Measurements from ENCODE around the gene SURF6. TPM values are rescaled to one million over a fixed set of nuclear protein-coding genes. Genes with fewer than 3 reads are reported as not detected.
A peak's percentile ranks its signal among the peaks of the same experiment; 100 is the strongest.

The SURF6 gene
- total RNA-seq, 1 donor from 2014 or later, result 23.9 TPM

DNA sequence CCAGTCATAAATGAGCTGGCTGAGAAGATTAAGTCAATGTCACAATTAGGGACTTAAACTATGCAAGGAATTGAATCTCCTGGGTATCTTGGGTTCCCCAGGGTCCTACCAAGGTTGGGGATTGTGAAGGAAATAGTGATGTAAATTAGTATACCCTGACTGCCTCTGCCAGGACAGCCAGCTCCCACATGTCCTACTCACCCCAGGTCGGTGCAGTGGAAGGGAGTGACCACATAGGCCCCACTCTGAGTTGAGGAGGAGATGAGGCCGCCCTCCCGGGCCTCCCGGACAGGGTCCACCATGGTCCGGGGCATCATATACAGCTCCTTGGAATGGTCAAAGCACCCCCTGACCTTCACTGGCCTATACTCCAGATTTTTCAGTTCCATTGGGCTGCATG is 17.6 kb upstream of the SURF6 start:
- H3K27ac Mint-ChIP-seq (ENCODE audit: unreplicated experiment), result no peak overlapping the region
- no peaks in the 10 kb centered on the region for H3K9me3 Mint-ChIP-seq
- peak overlapping the region; percentile 96 for H3K4me3 Mint-ChIP-seq
- TF ChIP-seq, protein P1, sequence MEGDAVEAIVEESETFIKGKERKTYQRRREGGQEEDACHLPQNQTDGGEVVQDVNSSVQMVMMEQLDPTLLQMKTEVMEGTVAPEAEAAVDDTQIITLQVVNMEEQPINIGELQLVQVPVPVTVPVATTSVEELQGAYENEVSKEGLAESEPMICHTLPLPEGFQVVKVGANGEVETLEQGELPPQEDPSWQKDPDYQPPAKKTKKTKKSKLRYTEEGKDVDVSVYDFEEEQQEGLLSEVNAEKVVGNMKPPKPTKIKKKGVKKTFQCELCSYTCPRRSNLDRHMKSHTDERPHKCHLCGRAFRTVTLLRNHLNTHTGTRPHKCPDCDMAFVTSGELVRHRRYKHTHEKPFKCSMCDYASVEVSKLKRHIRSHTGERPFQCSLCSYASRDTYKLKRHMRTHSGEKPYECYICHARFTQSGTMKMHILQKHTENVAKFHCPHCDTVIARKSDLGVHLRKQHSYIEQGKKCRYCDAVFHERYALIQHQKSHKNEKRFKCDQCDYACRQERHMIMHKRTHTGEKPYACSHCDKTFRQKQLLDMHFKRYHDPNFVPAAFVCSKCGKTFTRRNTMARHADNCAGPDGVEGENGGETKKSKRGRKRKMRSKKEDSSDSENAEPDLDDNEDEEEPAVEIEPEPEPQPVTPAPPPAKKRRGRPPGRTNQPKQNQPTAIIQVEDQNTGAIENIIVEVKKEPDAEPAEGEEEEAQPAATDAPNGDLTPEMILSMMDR (conservative IDR thresholded peaks at IDR 0.05), result no peak
- peaks cover 38% of the 10 kb centered on the region for H3K4me1 Mint-ChIP-seq
- H3K27me3 Mint-ChIP-seq (ENCODE audit: low read depth), result peaks cover 5% of the 10 kb centered on the region
- DNase-seq (ENCODE audit: low read depth, low spot score), result no peak
- H3K36me3 Mint-ChIP-seq (ENCODE audit: low read depth), result peaks cover 33% of the 10 kb centered on the region

DNA sequence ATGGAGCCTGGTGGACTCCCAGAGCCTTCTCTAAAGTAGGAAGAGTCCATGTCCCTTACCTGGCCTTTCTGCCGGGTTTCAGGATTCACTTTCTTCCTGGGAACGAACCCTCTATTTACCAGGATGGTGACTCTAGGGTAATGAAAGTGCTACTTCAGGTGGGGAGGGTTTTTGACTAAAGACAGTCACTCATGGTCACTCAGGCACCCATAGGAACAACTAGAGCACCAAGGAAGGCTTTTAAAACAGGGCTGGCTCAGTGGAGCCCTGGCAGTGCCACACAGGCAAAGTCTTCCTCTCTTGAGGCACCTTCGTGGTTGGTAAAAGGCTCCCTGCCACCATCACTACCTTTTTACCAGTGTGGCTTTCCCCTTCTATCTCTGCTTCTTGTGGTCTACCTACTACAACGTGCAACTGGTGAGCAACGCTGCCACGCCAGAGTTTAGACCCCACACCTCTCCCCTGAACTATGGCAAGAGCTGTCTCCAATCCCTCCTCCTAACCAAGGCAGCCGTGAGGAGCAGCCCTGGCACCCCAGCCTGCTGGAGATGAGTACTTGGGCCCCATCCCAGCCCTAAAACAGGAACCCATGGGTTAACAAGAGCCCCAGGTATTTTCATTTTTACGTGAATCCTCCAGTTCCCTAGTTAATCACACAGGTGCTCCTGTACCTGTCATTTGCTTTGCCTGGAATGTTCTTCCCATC is 16.8 kb upstream of the SURF6 start:
- H3K36me3 Mint-ChIP-seq (ENCODE audit: low read depth), result peaks cover 39% of the 10 kb centered on the region
- peaks cover 9% of the 10 kb centered on the region for H3K27me3 Mint-ChIP-seq (ENCODE audit: low read depth)
- peaks cover 36% of the 10 kb centered on the region for H3K4me1 Mint-ChIP-seq
- DNase-seq (ENCODE audit: low read depth, low spot score), result no peak
- TF ChIP-seq, protein P1 (conservative IDR thresholded peaks at IDR 0.05), result no peak
- H3K9me3 Mint-ChIP-seq, result no peaks in the 10 kb centered on the region
- H3K27ac Mint-ChIP-seq (ENCODE audit: unreplicated experiment), result no peak overlapping the region
- H3K4me3 Mint-ChIP-seq, result peak overlapping the region; percentile 96

DNA sequence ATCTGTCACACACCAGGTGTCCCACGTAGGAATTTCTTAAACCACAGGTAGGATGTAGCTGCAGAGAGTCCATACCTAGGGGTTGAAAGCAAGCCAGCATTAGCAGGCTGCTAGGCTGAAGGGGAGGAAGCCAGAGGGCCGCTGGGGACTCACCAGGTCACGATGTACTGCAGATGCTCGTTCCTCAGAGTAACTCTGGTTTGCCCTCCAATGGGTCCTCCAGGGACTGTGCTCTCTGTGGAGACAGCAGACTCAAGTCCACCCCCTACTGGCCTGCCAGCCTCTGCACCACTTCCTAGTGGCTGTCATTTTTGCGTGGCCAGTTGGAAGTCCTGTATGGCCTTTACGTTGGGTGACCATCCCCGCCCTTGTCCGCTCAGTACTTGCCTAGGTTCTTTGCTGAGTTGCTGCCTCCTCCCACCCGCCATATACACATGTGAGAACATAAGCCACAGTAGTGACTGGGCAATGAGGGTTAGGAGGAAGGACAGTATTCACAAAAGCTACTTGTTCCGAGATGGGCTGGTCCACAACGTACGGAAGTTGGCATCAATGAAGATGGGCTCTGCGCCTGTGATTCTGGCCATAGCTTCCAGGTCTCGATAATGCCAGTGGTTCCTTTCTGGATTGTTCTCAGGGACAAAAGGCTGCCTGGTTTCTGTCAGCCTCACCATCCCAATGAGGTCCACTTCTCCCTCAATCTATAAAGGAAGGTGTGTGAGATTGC is 16.1 kb upstream of the SURF6 start:
- DNase-seq (ENCODE audit: low read depth, low spot score), result peak; percentile 42
- Mint-ChIP-seq H3K27ac (ENCODE audit: unreplicated experiment) (no peak overlapping the region), H3K4me1 (peaks cover 31% of the 10 kb centered on the region), H3K27me3 (ENCODE audit: low read depth) (peaks cover 9% of the 10 kb centered on the region), H3K4me3 (peak overlapping the region; percentile 96), H3K9me3 (no peaks in the 10 kb centered on the region), H3K36me3 (ENCODE audit: low read depth) (peaks cover 39% of the 10 kb centered on the region)
- TF ChIP-seq, protein P1 (conservative IDR thresholded peaks at IDR 0.05), result peak; percentile 63

DNA sequence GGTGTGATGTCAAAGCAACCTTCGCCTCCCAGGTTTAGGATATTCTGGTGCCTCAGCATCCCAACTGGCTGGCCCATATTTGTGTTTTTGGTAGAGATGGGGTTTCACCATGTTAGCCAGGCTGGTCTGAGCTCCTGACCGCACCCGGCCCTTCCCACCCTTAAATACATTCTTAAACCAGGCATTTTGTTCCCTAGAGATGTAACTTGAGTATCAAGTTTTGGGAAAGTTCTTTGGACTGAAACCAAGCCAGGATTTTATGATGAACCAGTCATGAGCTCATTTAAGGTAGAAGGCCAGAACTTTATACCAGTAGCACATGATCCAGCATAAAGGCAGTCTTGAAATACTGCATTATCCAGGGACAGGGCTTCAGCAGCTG is 15.5 kb upstream of the SURF6 start:
- peak overlapping the region; percentile 96 for H3K4me3 Mint-ChIP-seq
- TF ChIP-seq, protein P1 (conservative IDR thresholded peaks at IDR 0.05), result no peak
- H3K9me3 Mint-ChIP-seq, result no peaks in the 10 kb centered on the region
- peaks cover 9% of the 10 kb centered on the region for H3K27me3 Mint-ChIP-seq (ENCODE audit: low read depth)
- DNase-seq (ENCODE audit: low read depth, low spot score), result no peak
- peaks cover 35% of the 10 kb centered on the region for H3K4me1 Mint-ChIP-seq
- peaks cover 39% of the 10 kb centered on the region for H3K36me3 Mint-ChIP-seq (ENCODE audit: low read depth)
- H3K27ac Mint-ChIP-seq (ENCODE audit: unreplicated experiment), result no peak overlapping the region

DNA sequence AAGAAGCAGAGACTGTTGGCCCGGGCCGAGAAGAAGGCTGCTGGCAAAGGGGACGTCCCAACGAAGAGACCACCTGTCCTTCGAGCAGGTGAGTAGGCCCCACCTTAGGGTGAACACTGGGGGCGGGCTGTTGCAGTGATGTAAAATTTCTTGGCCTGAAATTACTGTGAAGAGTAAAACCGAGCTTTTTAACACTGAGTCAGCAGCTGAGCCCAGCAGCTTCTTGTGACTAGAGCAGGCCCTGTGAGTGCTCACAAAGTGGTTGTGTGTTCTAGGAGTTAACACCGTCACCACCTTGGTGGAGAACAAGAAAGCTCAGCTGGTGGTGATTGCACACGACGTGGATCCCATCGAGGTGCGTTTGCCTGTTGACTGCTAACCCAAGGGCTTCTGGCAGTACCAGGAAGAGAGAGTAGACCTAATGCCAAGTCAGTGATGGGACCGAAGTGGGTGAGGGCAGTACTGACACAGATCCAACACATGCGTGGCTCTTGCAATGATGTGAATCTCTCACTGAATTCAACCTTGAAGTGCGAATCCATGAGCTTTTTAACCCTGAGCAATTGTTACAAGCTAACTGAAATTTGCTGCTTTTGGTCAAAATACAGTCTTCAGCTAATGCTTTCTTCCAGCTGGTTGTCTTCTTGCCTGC is 14.1 kb upstream of the SURF6 start:
- H3K4me3 Mint-ChIP-seq, result peak overlapping the region; percentile 96
- TF ChIP-seq, protein P1 (conservative IDR thresholded peaks at IDR 0.05), result no peak
- no peaks in the 10 kb centered on the region for H3K9me3 Mint-ChIP-seq
- peak overlapping the region; percentile 35 for H3K27ac Mint-ChIP-seq (ENCODE audit: unreplicated experiment)
- peaks cover 4% of the 10 kb centered on the region for H3K27me3 Mint-ChIP-seq (ENCODE audit: low read depth)
- no peak for DNase-seq (ENCODE audit: low read depth, low spot score)
- peaks cover 39% of the 10 kb centered on the region for H3K36me3 Mint-ChIP-seq (ENCODE audit: low read depth)
- peaks cover 38% of the 10 kb centered on the region for H3K4me1 Mint-ChIP-seq
